Heart right ventricle (tissue), 16 donors: ENCODE data around the gene STK39. TPM values are rescaled to one million over a fixed set of nuclear protein-coding genes. Genes with fewer than 3 reads are reported as not detected.
A peak's percentile ranks its signal among the peaks of the same experiment; 100 is the strongest.
"Not testable (repeated sequence)": the region's sequence is repeated elsewhere in the genome, so short reads cannot be mapped to it uniquely, and the experiment has no call there.

Experiments used
- ATAC-seq, 8 donors: fragments of 200-7000 bp; cut with Tn5 transposase; one replicate each; pipeline ENCODE4 v1.9.1; 2020; ENCODE audit warnings: mild to moderate bottlenecking in 8 of 8, moderate library complexity in 8 of 8, moderate number of reproducible peaks in 1 of 8
- DNase-seq, 2 donors: peaks; one replicate each; pipeline ENCODE4 v3.0.0-alpha.2; 2020
- H3K27ac ChIP-seq, 10 donors: fragments of 200-600 bp; sonication (generic) in 2 of 10; one replicate each; pipeline versions ENCODE4 v1.5.0 to v1.8.0; 2020 to 2022; ENCODE audit warnings: mild to moderate bottlenecking in 3 of 10
- H3K27me3 ChIP-seq, 7 donors: fragments of 200-600 bp; one replicate each; pipeline ENCODE4 v1.8.0; 2021 to 2022; ENCODE audit warnings: mild to moderate bottlenecking in 2 of 7
- H3K36me3 ChIP-seq, 9 donors: fragments of 200-600 bp; sonication (generic) in 1 of 9; one replicate each; pipeline versions ENCODE4 v1.5.0 to v1.8.0; 2020 to 2022; ENCODE audit warnings: mild to moderate bottlenecking in 2 of 9
- H3K4me1 ChIP-seq, 9 donors: fragments of 200-600 bp; sonication (generic) in 1 of 9; one replicate each; pipeline versions ENCODE4 v1.5.0 to v1.8.0; 2020 to 2022; ENCODE audit warnings: mild to moderate bottlenecking in 4 of 9
- H3K4me3 ChIP-seq, 10 donors: fragments of 200-600 bp; sonication (generic) in 2 of 10; one replicate each; pipeline versions ENCODE4 v1.5.0 to v1.8.0; 2020 to 2022; ENCODE audit warnings: mild to moderate bottlenecking in 7 of 10, moderate library complexity in 2 of 10
- H3K9me3 ChIP-seq, 11 donors: fragments of 200-600 bp in 10 of 11; sonication (generic) in 2 of 11; one replicate each; pipeline versions ENCODE4 v1.5.0 to v1.8.0; 2013 to 2022; ENCODE audit warnings: mild to moderate bottlenecking in 2 of 11, control low read depth in 1 of 11, moderate library complexity in 1 of 11
- WGBS, 2 donors: extraction: QIAGEN DNeasy Blood & Tissue Kit; methylation state at CpG; one replicate each; pipeline ENCODE4 v1.1.7; 2013; ENCODE audit warnings: inconsistent platforms in 1 of 2; 5-methylcytosine and 5-hydroxymethylcytosine counted together
- intact Hi-C, 10 donors: fragments of 100-400 bp; cut with DNase I; formaldehyde crosslinking; loops; one replicate each; pipeline versions ENCODE4 v1.11.1 to v1.14.2; 2022
- polyA plus RNA-seq, 2 donors: library from polyadenylated mRNA; stranded (reverse); fragments of 200-250 nt; gene quantifications; one replicate each; pipeline ENCODE4 v1.2.3, GENCODE V29; 2013
- total RNA-seq, 10 donors: library from RNA; stranded (reverse); fragmentation: NEBNext Ultra II Directional in 3 of 10; extraction: Animal tissue kit (Norgen Biotek cat#: 25700) in 3 of 10; gene quantifications; one replicate each; pipeline versions ENCODE4 v1.2.1 to v1.2.4, GENCODE V29; 2021 to 2023
- TF ChIP-seq, protein P1 (sequence below), 9 donors: fragments of 200-600 bp; sonication (generic) in 2 of 9; IDR thresholded peaks; one replicate each; pipeline versions ENCODE4 v1.5.0 to v1.8.0; 2021 to 2022; ENCODE audit warnings: antibody characterized with exemption in 9 of 9, mild to moderate bottlenecking in 5 of 9, moderate library complexity in 1 of 9
- donor health status: Arrhythmogenic right ventricular cardiomyopathy.
- donor health status: ischemic (EF 13 %, LVEDD 7.1; RV severe dilation, severe dysfunction).
- donor health status: healthy with polysubstance abuse.
- donor health status: DM: no; HTN: yes; CAD: no.
- donor health status: DM: no; HTN: no; CAD: no.
- donor health status: ischemic (EF 25% LVEDD 6.9; RV normal size, moderate dysfunction).
- donor health status: ischemic (EF 25% LVEDD 5.7; RV mildly dilated, moderate dysfunction).
- donor health status: healthy.
- donor health status: DM: yes; HTN: yes; CAD: no.
- donor health status: Ischemic cardiomyopathy.
- donor health status: ischemic (EF 35%, LVEDD 5.7; RV mildly dilated, moderate dysfunction).
- donor health status: nonischemic (EF 11% LVEDD 7.7; RV severe dilation, severe dysfunction).
- donor health status: DM: yes; HTN: yes; CAD: no.
- donor health status: PGD.
- donor health status: ischemic (EF 29% LVEDD 5.4; RV normal size, mild dysfunction).
- donor health status: nonischemic (EF 23%, LVEDD 6.1; RV moderate dilation, normal function).

Gene STK39
- total and polyA plus RNA-seq, 12 donors = 15.2 to 35.5 (median 19.6) TPM

DNA sequence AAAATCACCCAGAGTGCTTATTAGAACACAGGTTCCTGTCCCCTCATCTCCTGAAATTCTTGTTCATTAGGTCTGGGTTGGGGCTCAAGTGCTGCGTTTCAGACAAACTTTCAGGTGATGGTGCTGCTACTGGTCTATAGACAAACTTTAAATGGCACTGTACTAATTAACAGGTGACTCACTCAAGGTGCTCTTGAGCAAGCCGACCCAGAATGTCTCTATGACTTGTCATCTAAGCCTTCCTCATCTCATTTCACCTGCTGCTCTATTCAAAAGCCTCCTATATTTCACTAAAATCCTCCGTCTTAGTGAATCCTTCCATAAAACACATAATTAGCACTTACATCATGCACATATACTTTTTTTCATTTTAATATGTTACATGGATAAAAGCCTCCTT lies 29.9 kb upstream of the STK39 start:
- peaks cover 0 to 5% (median 0%) of the 10 kb centered on the region in 11 donors for H3K9me3 ChIP-seq
- DNase-seq (no peak), ATAC-seq (no peak)
- no peaks in the 10 kb centered on the region for H3K4me1 ChIP-seq
- H3K4me3 ChIP-seq = no peak overlapping the region
- intact Hi-C loops = no loop called here
- H3K36me3 ChIP-seq = no peaks in the 10 kb centered on the region
- 94% methylated on average over 3 of the region's 3 CpGs for WGBS, 2 donors
- no peaks in the 10 kb centered on the region for H3K27me3 ChIP-seq
- TF ChIP-seq, protein P1, sequence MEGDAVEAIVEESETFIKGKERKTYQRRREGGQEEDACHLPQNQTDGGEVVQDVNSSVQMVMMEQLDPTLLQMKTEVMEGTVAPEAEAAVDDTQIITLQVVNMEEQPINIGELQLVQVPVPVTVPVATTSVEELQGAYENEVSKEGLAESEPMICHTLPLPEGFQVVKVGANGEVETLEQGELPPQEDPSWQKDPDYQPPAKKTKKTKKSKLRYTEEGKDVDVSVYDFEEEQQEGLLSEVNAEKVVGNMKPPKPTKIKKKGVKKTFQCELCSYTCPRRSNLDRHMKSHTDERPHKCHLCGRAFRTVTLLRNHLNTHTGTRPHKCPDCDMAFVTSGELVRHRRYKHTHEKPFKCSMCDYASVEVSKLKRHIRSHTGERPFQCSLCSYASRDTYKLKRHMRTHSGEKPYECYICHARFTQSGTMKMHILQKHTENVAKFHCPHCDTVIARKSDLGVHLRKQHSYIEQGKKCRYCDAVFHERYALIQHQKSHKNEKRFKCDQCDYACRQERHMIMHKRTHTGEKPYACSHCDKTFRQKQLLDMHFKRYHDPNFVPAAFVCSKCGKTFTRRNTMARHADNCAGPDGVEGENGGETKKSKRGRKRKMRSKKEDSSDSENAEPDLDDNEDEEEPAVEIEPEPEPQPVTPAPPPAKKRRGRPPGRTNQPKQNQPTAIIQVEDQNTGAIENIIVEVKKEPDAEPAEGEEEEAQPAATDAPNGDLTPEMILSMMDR (IDR thresholded peaks at IDR 0.05) = no peak
- no peak overlapping the region for H3K27ac ChIP-seq

GRCh38 chr2:168272225-168272624 lies 24.8 kb upstream of the STK39 start:
- Histone ChIP-seq H3K9me3 (peaks cover 0 to 7% (median 0%) of the 10 kb centered on the region in 11 donors), H3K36me3 (no peaks in the 10 kb centered on the region), H3K27me3 (no peaks in the 10 kb centered on the region), H3K4me3 (no peak overlapping the region), H3K4me1 (no peaks in the 10 kb centered on the region), H3K27ac (no peak overlapping the region)
- peak in 2 of 8 donors; percentile 24 to 48 for ATAC-seq
- DNase-seq = no peak
- TF ChIP-seq, protein P1 (IDR thresholded peaks at IDR 0.05) = no peak
- WGBS, 2 donors = 45 to 50% methylated on average over 3 of the region's 3 CpGs
- intact Hi-C loops = no loop called here

GRCh38 chr2:168262926-168263325 lies 15.5 kb upstream of the STK39 start:
- not testable (repeated sequence) for H3K36me3 ChIP-seq, H3K4me1 ChIP-seq, H3K4me3 ChIP-seq, H3K27ac ChIP-seq, DNase-seq, H3K27me3 ChIP-seq, ATAC-seq
- peaks cover 0 to 24% (median 16%) of the 10 kb centered on the region in 11 donors for H3K9me3 ChIP-seq
- intact Hi-C loops = loop anchor here in 1 of 10 donors (10.0 kb wide), 1 partner anchor 52 kb away; no protein-coding TSS in a partner anchor
- WGBS, 2 donors = 89 to 94% methylated on average over 2 of the region's 2 CpGs

DNA sequence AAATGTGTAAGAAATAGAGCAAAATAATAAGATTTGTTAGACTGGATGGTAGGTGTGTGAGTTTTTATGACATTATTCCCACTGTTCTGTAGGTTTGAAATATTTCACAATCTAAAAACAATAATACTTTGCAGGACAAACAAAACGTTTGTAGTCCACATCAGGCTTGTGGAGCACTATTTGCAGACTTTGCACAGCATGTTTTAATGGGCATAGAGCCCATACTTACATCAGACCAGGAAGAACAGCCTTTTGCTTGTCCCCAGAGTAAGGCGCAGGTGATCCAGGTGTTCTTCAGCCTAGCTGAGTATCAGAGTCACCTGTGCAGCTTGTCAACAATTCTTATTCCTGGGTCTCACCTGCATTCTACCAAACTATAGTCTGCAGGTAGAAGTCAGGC lies 9.1 kb upstream of the STK39 start:
- WGBS, 2 donors = 61 to 63% methylated on average over 2 of the region's 2 CpGs
- intact Hi-C loops = loop anchor here in 1 of 10 donors (10.0 kb wide), 1 partner anchor 122 kb away; no protein-coding TSS in a partner anchor

GRCh38 chr2:168255866-168256265 lies 8.5 kb upstream of the STK39 start:
- TF ChIP-seq, protein P1 (IDR thresholded peaks at IDR 0.05) = no peak
- no peak overlapping the region for H3K27ac ChIP-seq
- H3K4me3 ChIP-seq = no peak overlapping the region
- ATAC-seq (peak in 2 of 8 donors; percentile 19 to 47), DNase-seq (no peak)
- H3K4me1 ChIP-seq = peaks cover 0 to 19% (median 0%) of the 10 kb centered on the region in 9 donors
- H3K36me3 ChIP-seq = no peaks in the 10 kb centered on the region
- intact Hi-C loops = loop anchor here in 1 of 10 donors (10.0 kb wide), 1 partner anchor 121 kb away; no protein-coding TSS in a partner anchor
- no peaks in the 10 kb centered on the region for H3K27me3 ChIP-seq
- WGBS, 2 donors = 49 to 69% methylated on average over 3 of the region's 3 CpGs
- H3K9me3 ChIP-seq = peaks cover 0 to 25% (median 16%) of the 10 kb centered on the region in 11 donors

More for the DNA sequence above, 9.1 kb upstream of the STK39 start:
- Histone ChIP-seq H3K4me1 (peaks cover 0 to 19% (median 0%) of the 10 kb centered on the region in 9 donors), H3K27ac (no peak overlapping the region), H3K9me3 (peaks cover 0 to 25% (median 16%) of the 10 kb centered on the region in 11 donors), H3K27me3 (no peaks in the 10 kb centered on the region), H3K4me3 (no peak overlapping the region), H3K36me3 (no peaks in the 10 kb centered on the region)
- no peak for ATAC-seq
- no peak for DNase-seq
- TF ChIP-seq, protein P1 (IDR thresholded peaks at IDR 0.05) = no peak
